ENCODE measurements around the gene TCF20.

Gene TCF20

GRCh38 chr22:42300259-42301076 lies 30.0 kb upstream of the TCF20 start:
- peak; percentile 73 for DNase-seq

- DNase-seq: peak; percentile 84
Observed at GRCh38 chr22:42299586-42300258, 29.3 kb upstream of the TCF20 start.

DNA sequence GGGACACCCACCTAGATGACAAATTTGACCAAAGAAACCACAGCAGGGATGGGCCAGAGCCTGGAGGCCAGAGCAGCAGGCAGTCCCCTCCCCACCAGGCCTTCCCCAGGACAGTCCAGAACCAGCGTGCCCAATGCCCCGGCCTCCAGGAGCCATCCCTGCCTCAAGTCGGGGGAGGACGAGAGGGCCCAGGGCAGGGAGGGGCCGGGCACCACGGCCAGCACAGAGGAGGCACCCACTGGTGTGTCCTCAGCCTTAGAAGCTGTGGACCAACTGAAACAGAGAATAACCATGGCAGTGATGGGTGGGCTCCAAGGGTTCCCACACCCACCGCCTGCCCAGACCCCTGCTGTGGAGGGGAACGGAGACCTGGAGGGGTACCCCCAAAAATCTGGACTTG lies 28.3 kb upstream of the TCF20 start:
- no peak for DNase-seq

DNA sequence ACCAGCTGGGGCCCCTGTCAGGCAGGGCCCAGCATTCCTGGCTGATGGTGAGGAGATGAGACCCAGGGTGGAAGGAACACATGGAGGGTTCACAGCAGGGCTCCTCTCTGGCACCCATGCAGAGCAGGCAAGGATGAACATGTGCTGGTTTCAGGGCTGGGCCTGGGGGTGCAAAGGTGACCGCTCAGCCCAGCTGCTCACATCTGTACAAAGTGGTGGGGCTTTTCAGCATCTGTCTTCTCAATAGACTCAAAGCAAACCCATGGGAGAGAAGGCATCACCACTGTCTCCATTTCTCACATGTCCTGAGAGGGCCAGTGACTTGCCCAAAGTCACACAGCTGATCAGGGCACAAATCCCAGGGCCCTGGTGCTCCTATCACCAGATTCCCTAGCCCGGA lies 27.3 kb upstream of the TCF20 start:
- DNase-seq: no peak

GRCh38 chr22:42296883-42297282 lies 26.4 kb upstream of the TCF20 start:
- DNase-seq: no peak

GRCh38 chr22:42296381-42296853 lies 26.0 kb upstream of the TCF20 start:
- peak; percentile 58 for DNase-seq

DNA sequence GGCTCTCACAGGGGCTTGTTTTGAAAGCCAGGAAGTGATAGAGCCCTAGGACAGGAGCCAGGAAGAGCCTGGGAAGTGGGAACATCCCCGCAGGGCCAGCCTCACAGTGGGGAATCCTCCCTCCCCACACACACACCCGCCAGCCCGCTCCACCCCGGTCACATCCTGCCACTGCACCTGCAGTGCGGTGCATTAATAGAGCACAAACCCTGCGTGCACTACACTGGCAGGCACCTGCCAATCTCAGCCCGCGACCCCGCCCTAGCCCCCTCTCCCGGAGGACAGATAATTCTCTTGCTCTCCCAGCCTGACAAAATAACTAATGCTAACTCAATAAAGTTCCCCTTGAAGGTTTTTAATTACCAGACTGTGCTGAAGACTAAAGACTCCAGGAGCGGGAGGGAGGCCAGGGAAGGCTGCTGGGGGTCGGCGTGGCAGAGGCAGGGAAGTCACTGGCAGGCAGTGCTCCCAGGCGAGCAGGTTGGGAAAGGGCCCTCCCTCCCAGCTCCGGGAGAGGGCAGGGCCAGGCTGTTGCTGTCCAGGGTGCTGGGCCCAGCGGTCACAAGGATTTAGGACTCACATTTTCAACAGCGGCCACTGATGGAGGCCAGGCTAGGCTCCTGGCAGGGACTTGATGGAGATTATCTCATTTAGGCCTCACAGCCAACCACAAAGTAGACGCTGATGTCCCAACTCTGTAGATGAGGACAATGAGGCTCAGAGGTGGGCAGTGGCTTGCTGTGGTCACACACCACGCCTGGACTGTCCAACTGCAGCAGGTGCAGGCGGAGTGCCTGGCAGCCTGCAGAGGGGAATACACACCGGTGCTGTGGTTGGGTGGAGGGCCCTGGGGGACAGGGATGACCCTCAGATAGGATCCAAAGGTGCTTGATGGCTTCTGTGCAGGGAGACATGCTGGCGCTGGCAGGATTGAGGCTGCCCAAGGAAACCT lies 23.9 kb upstream of the TCF20 start:
- peak; percentile 71 for DNase-seq

GRCh38 chr22:42292732-42293520 lies 22.5 kb upstream of the TCF20 start:
- DNase-seq: no peak

DNA sequence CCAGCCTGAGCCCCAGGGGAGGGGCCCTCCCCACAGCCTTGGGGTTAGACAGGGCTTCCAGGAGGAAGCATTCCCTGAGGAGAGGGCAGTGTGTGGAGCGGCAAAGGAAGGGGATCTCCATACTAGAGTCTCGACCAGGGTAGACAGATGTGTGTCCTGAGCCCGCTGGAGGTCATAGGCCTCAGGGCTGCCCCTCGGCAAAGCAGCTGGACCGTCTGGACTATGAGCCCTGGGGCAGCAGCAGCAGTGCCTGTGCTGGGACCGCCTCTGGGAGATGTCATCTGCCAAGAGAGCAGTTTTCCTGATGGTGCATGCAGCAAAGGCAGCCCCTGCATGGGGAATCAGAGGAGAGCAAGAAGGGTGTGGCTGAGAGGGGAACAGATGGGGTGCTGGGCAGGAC lies 20.8 kb upstream of the TCF20 start:
- no peak for DNase-seq

DNA sequence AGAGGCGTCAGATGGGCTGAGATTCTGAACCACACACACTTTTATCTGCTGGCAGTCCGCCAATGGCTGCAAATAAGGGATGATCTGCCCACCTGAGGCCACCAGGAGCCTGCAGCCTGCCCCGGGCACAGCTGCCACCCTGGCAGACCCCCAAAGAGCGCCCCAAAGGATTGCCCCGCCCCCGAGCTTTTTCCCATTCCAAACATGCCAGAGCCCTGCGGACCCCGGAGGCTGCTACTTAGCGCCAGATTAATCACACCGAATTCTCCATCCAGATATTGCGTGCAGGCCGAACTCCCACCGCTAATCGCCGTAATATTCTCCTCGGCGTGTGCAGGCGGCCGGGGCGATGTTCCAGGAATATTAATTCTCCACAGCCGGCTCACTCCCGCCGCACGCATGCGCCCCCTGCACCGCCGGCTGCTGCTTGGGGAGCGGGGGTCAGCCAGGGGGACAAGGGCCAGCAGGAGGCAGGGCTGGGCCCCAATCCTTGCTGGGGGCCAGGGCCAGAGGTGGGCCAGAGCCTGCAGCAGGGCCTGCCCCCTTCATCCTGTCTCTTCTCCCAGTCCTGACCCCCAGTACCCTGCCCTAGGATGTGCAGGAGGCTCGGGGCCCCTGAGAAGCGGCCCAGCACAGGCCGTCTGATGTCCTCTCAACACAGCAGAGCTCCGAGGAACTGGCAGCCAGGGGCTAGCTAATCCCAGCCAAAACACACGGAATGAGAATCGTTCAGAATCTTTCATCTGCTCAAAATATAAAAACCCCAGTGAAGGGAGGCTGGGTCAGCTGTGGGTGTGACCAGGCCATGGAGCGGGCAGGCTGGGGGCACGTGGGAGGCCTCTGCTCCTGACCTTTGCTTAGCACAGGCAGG lies 19.5 kb upstream of the TCF20 start:
- DNase-seq: no peak

DNA sequence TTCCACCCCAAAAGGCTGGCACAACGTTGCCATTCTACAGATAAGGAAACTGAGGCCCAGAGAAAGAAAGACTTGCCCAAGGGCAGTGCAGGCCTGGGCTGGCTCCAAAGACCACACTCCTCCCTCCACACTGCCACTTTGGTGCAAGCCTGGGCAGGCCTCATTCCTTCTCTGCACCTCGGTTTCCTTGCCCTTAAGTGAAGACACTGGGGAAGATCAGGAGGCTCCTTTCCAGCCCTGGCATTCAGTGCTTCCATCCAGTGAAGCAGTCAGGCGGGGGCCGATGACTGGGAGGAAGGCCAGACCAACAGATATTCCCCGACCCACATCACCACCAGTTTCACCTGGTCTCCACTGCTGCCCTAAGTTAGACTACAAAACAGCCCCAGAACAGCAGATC lies 18.3 kb upstream of the TCF20 start:
- no peak for DNase-seq

- no peak for DNase-seq
Observed at GRCh38 chr22:42287174-42287890, 16.9 kb upstream of the TCF20 start.

GRCh38 chr22:42286205-42286604 lies 15.8 kb upstream of the TCF20 start:
- peak; percentile 60 for DNase-seq

DNA sequence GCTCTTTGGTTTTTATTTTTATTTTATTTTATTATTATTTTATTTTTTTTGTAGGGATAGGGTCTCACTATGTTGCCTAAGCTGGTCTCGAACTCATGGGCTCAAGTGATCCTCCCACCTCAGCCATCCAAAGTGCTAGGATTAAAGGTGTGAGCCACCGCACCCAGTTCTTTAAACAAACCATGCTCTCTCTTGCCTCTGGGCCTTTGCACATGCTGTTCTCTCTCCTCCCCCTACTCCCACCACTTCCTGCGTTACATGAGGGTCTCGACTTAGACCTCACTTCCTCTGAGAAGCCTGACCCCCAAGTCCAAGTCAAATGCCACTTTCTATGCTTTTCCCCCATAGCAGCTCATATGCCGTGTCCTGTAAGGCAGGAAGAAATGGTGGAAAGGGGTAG lies 15.2 kb upstream of the TCF20 start:
- DNase-seq: no peak

- no peak for DNase-seq
Observed at GRCh38 chr22:42284643-42285181, 14.3 kb upstream of the TCF20 start.

DNA sequence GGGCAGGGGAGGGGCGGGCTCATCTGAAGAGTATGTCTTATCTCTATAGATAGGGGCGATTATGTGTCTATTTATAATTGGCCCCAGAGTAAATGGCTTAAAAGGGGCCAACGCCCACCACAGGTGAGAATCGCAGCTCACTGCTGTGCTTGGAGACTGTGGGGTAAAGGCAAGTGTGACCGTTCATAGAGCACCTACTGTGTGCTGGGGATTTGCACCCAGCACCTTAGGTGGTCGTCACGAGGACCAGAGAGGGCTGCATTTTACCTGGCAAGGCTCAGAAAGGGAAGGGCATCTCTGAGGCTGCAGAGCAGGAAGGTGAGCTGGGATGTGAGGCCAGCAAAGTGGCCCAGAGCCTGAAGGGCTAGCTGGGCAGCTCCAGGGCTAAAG lies 13.7 kb upstream of the TCF20 start:
- no peak for DNase-seq

DNA sequence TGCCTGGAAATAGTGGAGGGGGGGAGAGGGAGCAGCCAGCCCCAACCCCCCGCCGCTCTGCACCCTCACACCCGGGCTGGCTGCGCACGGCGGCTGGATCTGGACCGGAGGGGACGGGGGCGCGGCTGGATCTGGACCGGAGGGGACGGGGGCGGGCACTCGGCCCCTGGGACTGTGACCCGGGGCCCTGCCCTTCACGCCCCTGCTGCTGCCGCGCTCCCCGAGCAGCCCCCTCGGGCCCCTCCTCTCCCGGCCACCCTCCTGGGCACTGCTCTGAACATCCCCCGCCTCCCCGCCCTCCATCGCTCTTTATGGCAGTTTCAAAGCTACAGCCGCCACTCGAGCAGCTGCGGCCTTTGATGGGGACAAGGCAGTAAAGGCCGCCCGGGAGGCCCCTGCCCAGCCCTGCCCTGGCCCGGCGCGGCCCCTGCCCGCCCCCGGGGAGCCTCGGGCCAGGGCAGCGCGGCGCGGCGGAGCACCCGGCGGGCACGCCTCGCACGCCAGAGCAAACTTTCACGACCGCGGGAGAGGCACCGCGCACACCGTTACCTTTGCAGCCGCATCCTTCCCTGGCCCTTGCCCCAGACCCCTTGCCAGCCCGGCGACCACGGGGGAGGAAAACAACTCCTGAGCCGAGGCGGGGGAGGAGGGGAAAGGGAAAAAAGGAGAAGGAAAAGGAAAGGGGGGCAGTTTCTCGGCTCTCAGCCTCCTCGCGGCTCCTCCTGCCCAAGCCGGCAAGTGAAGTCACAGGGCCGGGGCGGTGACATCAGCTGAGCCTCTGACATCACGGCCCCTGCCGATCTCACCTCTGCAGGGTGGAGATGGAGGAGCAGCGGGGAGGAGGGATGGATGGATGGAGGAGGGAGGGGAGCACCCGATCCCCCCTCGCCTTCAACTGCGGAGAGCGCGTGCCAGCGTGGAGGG lies 13.1 kb upstream of the TCF20 start:
- DNase-seq: peak; percentile 63

DNA sequence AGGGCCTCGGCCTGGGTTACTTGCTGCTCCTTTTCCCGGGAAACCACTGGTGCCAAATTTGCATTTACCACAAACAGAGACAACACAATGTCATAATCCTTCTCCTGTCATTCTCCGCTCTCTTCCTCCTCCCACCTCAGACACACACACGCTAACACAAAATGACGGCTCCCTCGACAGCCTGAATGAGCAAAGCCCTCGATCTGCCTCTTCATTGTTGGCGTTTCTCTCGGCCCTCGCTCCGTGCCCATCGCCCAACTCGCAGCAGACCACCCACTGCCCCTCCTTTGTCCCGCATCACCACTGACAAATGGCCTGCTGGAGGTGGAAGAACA lies 12.5 kb upstream of the TCF20 start:
- DNase-seq: no peak

DNA sequence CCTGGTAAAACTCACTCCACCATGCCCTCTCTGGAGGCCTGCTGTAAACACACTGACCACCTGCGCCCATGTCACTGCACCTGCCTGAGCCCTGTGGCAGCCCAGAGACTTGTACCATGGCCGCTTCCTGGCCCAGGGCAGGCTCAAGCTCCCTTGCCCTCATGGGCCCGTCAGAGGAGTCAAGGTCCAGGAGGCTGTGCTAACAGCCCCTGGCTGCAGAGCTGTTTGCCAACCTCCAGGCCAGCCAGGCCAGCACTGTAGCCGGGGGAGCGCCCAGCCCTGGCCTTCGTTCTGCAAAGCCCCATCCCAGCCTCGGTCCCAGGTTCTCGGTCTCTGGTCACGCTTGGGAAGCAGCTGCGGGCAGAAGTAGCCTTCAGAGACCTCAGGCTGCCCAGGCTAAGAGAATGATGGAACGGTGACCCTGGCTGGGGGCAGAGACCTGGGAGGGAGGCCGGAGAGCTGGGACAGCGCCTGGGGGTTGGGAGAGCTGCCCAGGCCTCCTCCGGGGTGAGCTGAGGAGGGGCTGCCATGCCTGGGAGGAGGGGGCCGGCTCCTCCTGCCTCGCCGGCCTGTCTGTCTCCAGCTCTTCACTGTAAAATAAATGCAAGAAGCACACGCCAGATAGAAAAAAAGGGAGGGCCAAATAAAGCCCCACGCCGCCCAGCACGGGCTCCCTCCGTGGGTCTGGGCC lies 11.9 kb upstream of the TCF20 start:
- DNase-seq: no peak
